NCI-H1092 (cell line): ENCODE data around the gene SCAMP4.

ENCODE experiments used
- DNase-seq: peaks from one replicate; lab custom pipeline; 2025; lab: John Stamatoyannopoulos, UW

SCAMP4 gene

DNA sequence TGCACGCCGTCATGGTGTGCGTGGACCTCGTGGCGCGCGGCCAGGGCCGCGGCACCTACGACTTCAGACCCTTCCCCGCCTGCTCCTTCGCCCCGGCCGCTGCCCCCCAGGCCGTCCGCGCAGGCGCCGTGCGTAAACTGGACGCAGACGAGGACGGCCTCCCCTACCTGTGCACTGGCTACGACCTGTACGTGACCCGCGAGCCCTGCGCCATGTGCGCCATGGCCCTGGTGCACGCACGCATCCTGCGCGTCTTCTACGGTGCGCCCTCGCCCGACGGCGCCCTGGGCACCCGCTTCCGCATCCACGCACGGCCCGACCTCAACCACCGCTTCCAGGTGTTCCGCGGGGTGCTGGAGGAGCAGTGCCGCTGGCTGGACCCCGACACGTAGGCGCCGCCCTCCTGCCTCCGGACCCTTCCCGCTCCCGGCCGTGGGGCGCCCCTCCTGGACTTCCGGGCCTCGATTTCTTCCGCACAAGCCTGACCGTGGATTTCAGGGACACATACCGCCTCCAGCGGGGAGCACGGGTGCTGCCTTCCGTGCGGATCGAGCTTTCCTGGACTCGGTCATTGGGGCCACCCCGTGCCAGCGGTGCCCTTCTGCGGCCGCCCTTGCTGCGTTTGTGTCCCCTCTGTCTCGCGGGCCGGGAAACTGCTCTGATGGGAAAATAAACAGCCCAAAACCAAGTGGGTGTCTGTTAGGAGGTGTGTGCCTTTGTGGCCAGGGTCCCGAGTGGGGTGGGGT lies 7.7 kb downstream of the SCAMP4 start:
- no peak for DNase-seq

DNA sequence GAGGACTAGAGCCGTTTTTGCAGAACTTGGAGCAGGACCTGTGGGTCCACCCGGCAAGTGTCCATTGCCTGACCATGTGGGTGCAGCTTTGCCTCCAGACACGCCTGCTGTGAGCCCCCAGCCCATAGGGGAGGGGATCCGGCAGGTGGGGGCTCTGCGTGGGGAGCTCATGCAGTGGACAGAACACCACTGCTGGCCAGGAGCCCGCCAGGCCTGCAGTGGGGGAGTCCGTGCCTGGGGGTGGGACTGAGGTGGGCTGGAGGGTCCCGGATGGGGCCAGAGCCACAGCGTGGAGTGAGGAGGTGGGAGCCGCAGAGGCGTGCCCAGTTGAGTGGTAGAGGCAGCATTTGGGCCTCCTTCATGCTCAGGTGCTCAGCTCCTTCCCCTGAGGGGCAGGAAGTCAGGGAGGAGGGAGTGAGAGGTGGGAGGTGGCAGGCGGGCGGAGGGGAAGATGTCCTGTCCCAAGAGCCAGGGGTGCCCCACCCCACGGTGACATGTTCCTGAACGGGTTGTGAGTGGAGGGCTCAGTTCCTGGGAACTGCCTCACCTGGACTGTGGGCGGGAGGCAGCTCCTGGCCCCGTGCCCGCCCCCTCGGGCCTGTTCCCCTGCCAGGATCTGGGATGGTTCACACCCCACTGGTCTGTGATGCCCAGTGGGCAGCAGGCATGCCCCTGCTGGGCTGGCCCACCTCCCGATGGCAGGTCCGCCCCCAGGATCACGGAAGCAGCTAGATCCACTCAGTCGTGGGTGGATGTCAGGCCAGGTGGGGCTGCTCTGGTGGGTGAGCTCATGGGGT lies 8.8 kb downstream of the SCAMP4 start:
- DNase-seq = no peak

DNA sequence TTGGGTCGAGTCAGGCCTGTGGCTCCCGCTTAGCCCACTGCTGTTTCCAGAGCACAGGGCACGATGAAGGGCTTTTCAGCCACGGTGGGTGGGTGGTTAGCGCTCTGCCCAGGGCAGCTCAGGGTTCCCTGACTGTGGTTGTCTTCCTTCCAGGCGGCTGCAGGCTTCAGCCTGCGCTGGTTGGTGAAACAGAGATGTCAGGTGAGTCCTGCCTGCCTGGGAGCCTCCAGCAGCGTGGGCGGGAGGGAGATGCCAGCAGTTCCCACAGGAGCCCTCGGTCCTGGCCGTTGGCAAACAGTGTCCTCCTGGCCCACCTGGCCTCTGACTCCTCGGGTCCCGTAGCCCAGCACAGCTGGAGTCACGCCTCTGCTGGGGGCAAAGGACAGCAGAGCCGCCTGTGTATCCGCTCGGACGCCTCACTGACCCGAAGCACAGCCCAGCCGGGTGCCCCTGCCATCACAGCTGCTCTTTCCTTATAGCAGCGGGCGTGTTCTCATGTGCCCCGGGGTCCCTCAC lies 9.7 kb downstream of the SCAMP4 start:
- no peak for DNase-seq

DNA sequence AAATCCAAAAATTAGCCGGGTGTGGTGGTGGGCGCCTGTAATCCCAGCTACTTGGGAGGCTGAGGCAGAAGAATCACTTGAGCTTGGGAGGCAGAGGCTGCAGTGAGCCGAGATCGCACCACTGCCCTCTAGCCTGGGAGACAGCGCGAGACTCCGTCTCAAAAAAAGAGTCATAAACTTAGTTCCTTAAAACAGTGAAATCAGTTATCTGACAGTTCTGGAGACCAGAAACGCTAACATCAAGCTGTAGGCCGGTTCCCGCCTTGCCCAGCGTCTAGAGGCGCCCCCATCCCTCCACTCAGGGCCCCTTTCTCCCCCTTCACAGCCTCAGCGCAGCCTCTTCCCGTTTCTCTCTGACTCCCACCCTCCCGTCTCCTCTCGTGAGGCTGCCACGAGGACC lies 11.9 kb downstream of the SCAMP4 start:
- no peak for DNase-seq

DNA sequence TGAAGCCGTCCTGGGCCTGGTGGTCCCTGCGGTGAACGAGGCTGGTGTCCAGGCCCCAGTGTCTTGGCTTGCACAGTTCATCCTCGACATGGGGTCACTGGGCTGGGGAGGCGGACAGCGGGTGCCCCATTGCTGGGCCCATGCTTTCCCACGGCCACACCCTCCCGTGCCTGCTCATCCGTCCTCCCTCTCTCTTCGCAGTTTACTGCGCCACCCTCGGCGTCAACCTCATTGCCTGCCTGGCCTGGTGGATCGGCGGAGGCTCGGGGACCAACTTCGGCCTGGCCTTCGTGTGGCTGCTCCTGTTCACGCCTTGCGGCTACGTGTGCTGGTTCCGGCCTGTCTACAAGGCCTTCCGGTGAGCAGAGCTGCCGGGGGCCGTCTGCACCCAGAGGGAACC lies 12.7 kb downstream of the SCAMP4 start:
- DNase-seq = no peak

DNA sequence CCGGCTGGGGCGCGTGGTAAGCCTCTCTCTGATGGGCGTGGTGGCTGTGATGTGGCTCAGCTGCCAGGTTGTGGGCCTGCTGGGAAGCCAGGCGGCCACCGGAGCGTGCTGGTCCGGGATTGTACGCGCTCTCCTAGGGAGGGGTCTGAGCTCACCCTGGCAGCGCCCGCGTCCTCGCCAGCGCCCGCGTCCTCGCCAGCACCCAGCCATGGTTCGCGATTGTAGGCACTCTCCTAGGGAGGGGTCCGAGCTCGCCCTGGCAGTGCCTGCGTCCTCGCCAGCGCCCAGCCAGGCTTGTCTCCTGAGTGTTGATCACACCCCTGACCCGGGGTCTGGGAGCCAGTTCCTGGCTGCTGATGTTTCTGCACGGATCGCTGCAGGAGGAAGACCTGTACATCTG lies 13.8 kb downstream of the SCAMP4 start:
- DNase-seq = no peak

DNA sequence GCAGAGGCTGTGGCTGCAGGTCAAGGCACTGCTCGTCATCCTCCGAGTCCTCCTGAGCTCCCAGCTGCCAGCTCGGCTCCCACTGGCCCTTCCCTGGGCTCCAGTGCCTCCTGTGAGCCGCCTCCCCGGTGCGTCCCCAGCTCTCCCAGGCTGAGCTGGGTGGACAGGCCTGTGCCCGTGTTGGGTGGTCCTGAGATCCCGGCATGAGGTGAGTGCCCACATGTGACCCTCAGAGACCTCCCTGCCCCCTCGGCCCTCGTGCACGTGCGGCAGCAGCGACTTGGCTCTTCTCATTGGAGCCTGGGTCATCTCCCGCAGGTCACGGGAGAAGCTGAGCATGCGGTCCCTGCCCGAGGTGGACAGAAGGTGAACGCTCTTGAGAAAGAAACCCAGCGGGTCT lies 15.4 kb downstream of the SCAMP4 start:
- DNase-seq = no peak

DNA sequence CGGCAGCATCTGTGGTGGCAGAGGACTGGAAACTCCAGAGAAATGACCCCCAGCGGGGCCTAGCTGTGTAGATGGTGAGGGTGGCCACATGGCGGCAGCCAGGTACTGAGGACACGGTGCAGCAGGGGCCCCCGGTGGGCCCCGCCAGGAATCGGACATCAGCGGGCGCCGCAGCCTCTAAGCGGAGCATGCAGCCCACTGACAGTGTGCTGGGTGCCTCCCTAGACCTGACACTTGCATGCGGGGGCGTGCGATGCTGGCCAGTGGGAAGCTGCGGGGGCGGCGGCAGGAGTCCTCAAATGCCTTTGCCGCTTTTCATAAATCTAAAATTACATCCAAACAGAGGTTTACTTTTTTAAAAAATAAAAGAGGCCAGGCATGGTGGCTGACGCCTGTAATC lies 16.1 kb downstream of the SCAMP4 start:
- DNase-seq = no peak

DNA sequence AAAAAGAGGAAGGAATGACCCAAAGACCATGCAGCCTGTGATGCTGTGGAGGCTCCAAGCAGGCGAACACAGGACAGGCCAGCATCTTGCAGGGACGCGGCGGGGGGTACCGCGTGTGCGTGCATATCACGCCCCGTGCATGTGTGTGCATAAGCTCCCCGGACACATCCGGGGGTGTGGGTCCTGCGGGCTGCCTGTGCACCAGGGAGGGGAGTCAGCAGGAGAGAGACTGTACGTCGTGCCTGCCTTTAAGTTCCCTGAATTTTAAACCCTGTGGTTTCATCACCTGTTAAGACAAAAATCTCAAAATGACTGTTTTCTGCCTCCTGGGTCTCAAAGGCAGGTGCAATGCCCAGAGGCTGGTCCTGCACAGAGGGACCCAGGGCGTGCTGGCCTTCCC lies 16.6 kb downstream of the SCAMP4 start:
- no peak for DNase-seq

DNA sequence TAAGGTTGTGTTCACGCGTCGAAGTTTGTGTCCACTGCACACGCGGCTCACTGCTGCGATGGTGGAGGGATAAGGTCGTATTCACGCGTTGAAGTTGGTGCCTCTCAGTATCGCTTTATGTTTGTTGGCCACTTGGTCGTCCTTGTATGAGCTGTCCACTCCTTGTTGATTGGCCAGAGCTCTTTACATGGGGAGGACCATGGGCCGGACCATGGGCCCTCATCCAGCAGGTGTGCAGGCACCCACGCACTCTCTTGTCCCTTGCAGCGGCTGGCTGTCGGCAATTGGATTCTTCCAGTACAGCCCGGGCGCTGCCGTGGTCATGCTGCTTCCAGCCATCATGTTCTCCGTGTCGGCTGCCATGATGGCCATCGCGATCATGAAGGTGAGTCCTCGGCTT lies 17.6 kb downstream of the SCAMP4 start:
- no peak for DNase-seq

DNA sequence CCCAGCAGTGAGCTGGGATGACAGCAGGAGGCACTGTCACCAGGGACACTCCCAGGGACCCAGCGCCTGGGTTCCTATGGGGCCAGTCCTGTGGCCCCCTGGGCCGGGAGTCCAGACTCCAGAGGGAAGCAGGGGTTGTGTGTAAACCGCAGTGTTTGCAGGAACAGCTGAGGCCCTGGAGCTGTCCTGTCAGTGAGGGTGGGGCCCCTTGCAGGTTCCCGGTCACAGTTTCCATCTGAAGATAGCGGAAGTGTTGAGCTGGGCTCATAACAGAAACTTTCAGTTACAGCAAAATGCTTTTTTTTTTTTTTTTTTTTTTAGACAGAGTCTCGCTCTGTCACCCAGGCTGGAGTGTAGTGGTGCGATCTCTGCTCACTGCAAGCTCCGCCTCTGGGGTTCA lies 18.1 kb downstream of the SCAMP4 start:
- DNase-seq = no peak

DNA sequence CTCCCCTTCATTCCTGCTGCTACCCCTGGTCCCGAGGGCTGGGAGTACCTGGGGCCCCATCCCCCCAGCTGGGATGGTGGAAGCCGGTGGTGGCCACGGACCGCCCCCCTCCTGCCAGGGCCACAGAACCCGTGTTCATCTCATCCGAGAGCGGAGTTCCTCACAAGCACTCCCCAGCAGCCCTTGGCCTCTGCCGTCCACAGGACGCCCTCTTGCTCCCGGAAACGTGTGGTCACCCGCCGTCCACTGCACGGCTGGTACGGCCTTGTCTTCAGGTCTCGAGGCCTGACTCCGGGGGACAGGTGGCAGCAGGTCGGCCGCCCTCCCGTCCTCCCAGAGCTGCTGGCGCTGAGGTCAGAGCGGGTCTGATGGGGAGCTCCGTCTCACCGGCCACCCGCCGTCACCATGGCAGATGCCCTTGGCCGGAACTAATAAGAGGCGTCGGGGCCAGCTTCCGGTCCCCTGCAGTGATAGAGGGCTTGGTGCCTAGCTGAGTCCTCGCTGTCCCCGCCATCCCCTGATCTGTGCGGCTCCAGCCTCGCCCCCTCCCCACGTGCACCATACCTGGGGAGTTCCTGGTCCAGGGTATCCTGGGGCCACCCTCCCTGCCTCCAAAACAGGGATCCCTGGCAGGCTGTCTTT lies 19.2 kb downstream of the SCAMP4 start:
- DNase-seq = no peak

DNA sequence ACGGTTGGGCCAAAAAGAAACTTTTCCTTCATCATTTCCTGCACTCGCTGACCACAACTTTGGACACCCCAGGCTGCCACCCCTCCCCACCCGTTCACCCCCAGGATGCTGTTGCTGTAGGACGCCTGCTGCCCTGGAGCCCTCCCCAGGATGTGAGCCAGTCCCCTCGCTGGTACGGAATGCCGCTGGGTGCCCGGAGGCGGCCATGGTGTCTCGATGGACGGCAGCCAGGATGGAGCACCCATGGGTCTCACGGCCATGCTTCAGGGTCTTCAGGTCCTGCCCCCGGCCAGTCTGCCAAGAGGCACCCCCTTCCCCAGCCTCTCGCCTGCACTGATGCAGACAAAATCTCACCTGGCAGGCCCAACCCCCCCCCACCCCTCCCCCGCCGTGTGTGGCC lies 20.3 kb downstream of the SCAMP4 start:
- DNase-seq = no peak

DNA sequence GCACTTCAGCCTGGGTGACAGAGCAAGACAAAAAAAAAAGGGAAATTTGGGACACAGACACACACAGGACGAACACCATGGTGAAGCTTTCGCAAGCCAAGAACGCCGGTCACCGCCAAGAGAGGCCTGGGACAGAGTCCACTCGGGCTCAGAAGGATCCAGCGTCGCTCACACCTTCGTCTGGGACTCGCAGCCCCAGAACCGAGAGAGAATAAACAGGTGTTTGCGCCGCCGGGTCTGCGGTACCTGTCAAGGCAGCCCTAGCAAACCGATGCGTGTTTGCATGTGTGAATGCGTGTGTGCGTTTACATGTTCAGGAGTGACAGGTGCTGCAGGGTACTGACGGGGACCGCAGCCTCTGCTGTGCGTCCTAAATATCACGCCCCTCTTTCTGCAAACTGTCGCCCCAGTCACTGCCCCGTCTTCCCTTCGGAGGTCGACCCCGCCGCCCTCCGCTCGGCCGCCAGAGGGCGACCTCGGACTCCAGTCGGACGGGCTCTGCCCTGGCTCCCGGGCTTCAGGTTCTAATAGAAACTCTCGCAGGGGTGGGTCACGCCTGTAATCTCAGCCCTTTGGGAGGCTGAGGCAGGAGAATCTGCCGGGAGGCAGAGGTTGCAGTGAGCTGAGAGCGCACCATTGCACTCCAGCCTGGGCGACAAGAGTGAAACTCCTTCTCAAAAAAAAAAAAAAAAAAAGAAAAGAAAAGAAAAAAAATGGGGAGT lies 24.0 kb downstream of the SCAMP4 start:
- DNase-seq = peak; percentile 78

DNA sequence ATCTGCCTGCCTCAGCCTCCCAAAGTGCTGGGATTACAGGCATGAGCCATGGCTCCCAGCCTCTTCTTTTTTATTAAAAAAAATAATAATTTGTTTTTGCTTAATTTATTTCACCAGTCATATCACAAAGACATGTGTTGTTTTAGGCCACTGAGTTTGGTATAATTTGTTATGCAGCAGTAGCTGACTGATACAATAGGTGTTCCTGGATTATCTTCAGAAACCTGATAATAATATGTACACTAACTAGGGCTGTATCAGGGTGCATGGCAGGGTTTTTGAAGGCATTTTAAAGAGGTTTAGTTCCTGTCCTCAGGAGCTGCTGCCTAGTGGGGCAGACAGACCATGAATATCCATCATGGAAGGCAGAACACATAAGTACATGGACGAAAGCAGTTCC lies 26.2 kb downstream of the SCAMP4 start:
- DNase-seq = no peak

DNA sequence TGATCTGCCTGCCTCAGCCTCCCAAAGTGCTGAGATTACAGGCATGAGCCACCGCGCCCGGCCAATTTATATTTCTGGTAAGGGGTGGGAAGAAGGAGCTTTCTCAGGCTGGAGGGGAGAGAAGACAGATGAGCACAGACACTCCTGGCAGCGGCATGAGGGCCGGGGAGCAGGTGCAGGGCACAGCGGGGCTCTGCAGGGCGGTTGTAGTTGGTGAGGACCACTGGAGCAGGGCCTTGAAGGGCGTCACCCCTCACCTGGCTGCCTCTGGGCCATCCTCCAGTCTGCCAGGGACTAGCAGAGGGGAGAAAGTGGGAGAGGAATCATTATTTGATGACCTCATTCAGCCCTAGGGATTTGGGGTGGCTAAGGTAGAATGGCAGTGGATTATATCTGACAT lies 27.2 kb downstream of the SCAMP4 start:
- DNase-seq = no peak

DNA sequence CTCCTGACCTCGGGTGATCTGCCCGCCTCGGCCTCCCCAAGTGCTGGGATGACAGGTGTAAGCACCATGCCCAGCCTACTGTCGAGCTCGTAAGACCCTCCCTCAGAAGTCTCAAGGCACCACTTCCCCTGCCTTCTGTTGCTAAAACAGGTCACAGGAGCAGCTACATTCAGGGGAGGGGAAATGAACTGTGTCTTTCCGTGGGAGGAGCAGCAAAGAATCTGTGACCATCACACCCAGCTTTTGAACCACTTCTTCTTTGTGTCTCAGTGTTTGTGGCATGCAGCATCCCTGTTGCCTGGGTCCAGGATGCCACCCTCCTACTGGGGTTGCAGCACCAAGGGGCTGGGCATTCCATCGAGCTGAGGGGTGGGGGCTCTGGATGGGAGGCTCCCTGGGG lies 28.0 kb downstream of the SCAMP4 start:
- no peak for DNase-seq

DNA sequence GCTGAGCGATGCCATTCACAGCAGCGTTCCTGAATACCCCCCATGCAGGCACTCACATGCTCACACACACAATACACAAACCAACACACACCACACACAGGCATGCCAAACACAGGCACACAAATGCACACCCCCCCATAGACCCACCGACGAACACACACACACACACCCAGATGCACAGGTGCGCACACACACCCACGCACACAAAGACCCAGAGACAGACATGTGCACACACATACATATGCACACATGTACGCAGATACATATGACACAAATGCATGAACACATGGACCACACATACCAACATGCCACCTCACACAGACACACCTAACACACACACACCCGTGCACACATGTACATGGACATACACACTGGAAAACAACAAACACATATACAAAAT lies 28.7 kb downstream of the SCAMP4 start:
- no peak for DNase-seq

DNA sequence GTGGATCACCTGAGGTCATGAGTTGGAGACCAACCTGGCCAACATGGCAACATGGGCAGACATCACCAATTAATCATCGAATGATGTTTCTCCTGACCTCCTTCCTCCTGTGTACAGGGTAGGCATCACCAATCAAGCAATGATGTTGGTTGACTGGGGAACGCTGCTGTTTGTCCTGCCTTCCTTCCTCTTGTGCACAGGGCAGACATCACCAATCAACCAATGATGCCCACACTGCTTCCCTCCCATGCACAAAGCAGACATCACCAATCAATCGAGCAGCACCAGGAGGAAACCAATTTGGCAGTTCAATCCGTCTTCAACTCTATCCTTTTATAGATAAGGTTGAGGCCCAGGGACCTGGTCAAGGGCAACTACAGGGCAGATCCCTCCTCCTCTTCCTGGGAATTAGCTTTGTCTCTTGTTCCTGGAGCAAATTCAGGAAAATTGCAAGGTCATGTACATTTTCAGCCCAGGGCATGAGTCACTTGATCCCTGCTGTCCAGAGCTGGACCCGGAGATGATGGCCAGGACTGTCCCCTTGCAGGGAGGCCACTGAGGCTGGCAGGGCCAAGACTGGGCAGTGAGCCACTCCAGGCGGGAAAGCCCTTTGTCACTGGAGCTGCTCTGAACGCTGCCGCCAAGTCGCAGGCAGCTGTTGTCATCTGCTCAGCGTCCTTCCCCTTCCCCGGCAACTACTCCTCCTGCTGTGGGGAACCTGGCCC lies 30.4 kb downstream of the SCAMP4 start:
- no peak for DNase-seq

DNA sequence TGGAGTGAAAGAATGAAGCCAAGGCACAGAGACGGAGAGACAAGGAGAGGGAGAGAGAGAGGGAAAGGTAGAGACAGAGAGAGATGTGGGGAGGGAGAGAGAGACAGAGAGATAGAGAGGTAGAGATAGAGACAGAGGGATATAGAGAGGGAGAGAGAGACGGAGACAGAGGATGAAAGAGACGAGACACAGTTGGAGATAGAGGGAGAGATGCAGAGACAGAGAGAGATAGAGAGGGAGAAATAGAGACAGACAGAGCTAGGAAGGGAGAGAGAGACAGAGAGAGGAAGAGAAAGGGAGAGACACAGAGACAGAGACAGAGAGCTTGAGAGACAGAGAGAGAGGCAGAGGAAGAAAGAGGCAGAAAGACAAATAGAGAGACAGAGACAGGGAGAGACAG lies 31.2 kb downstream of the SCAMP4 start:
- no peak for DNase-seq

DNA sequence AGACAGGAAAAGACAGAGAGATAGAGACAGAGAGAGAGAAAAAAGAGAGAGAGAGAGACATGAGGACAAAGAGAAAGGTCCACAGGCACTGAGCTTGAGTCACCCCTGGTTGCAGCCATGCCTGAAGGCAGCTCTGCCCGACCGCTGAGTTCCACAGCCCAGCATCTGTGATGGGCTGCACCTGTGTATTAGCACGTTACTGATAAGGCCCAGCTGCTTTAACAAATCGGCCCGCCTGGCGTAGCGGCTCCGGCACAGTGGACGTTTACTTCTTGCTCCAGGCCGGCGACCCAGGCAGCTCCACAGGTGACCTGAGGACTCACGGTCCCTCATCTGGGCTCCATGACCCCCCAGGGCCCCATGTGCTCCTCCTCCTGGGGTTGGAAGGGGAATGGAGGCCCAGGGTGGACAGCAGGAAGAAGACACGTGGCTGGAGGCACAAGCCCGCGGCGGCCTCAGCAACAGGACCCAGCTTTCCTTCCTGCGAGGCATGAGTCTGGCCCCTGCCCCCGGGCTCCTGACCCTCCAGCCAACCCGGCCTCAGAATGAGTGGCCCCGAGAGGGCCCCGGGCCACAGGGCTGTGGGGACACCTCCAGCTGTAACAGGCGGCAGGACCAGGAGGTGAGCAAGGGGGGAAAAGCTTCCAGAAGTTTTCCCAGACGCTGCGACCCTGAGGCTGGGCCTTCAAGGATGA lies 31.9 kb downstream of the SCAMP4 start:
- no peak for DNase-seq
